HUES48 (cell line): ENCODE results near the gene CABCOCO1.

Experiments used
- H3K27ac ChIP-seq: one replicate; pipeline ENCODE4 v1.7.0; 2013; ENCODE audit warnings: low read depth, low read length, inconsistent platforms
- H3K27me3 ChIP-seq: 2 replicates; pipeline ENCODE4 v1.6.1; 2013; ENCODE audit warnings: mild to moderate bottlenecking, low read length; ENCODE audit not compliant: control insufficient read depth, insufficient read depth
- H3K36me3 ChIP-seq: 2 replicates; pipeline ENCODE4 v1.6.1; 2013; ENCODE audit warnings: low read length; ENCODE audit not compliant: control insufficient read depth, insufficient read depth
- H3K4me1 ChIP-seq: 2 replicates; pipeline ENCODE4 v1.6.1; 2013; ENCODE audit warnings: mild to moderate bottlenecking, low read length; ENCODE audit not compliant: control insufficient read depth, insufficient read depth
- H3K4me3 ChIP-seq: 2 replicates; pipeline ENCODE4 v1.5.1; 2013; ENCODE audit warnings: mild to moderate bottlenecking, low read depth, low read length
- H3K9ac ChIP-seq: 2 replicates; pipeline ENCODE4 v1.6.1; 2013; ENCODE audit warnings: mild to moderate bottlenecking, low read depth, low read length, moderate library complexity
- H3K9me3 ChIP-seq: 2 replicates; pipeline ENCODE4 v1.6.1; 2013; ENCODE audit warnings: low read length; ENCODE audit not compliant: control insufficient read depth, insufficient read depth

CABCOCO1 gene

DNA sequence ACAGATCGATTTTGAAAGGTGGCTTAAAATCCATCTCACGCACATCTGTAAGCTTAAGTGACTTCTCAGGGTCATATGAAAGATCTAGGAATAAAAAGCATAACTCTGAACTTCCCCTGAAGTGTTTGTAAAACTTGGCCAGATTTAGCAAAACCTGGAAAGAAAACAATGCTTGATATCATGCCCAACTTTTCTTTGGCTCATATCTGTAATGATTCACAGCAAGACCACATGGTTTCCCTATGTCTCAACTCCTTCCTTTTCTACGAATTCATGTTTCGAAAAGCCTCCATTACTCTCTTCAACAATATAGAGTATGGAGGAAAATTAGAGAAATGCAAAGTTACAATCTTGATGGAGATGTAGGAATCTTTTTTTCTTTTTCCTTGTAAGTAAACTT lies 20.1 kb upstream of the CABCOCO1 start:
- H3K9ac ChIP-seq, result no peak overlapping the region
- peaks cover 54% of the 10 kb centered on the region for H3K4me1 ChIP-seq
- no peaks in the 10 kb centered on the region for H3K36me3 ChIP-seq
- H3K27me3 ChIP-seq, result no peaks in the 10 kb centered on the region
- H3K27ac ChIP-seq, result no peak overlapping the region
- H3K9me3 ChIP-seq, result no peaks in the 10 kb centered on the region
- H3K4me3 ChIP-seq, result no peak overlapping the region

DNA sequence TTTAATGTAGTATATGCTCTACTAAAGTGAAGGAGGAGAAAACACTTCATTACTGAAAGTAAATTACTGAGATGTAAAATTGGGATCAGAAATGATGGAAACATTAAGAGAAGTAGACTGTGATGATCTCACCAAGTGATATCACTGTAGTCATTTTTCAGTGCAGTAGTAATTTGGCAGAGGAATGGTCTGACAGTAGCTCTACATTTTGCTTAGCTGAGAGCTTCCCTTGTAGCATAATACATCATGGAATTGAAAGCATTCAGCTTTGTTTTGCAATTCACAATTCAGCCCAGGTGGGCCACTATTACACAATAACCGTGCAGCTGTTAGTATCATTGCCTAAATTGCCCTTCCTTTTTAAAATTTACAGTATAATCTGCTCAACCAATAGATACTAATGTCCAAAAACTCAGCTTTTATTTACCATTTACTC lies 19.4 kb upstream of the CABCOCO1 start:
- Histone ChIP-seq H3K36me3 (no peaks in the 10 kb centered on the region), H3K4me3 (no peak overlapping the region), H3K27me3 (no peaks in the 10 kb centered on the region), H3K9ac (no peak overlapping the region), H3K9me3 (no peaks in the 10 kb centered on the region), H3K27ac (peak overlapping the region; percentile 11), H3K4me1 (peaks cover 54% of the 10 kb centered on the region)

DNA sequence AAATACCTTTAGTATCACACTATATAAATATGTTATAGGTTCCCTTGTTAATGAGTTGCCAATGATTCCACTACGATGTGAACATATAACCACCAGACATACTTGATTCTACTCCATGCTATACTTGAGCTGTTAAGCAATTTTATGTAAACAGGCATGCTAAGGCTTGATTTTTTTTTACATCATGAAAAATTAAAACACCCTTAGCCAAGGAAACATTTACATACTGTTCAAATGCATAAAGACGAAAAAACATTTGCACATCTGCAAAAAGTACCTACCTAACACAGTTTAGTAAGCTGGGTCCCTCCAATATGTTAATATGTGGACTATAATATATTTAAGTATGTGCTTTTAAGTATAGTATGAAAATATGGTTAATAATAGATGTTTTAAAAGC lies 9.0 kb upstream of the CABCOCO1 start:
- Histone ChIP-seq H3K27me3 (no peaks in the 10 kb centered on the region), H3K9me3 (no peaks in the 10 kb centered on the region), H3K27ac (no peak overlapping the region), H3K4me3 (no peak overlapping the region), H3K9ac (no peak overlapping the region), H3K36me3 (no peaks in the 10 kb centered on the region), H3K4me1 (no peaks in the 10 kb centered on the region)

DNA sequence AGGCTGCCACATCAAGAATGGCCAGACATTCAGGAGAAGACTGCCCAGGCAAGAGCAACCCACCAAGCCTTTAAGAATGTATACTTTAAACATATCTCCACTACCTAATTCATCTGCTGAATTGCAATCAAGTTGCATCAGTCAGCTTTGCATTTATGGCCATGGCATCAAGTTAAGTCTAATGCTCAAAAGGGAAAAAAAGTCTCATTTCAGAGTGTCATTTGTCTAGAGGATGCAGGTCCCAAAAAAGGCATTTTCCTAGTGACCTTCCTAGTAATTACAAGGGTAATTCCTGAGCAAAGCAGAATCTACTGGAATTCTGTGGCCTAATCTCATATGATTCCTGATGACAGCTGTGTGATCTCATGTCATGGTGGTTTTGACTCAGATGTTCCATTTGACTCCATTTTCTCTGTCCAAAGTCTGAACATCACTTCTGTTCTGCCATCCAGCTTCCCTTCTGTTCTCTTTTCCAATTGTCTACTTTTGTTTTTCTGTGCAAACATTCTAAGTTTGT lies 7.3 kb upstream of the CABCOCO1 start:
- Histone ChIP-seq H3K4me3 (no peak overlapping the region), H3K36me3 (no peaks in the 10 kb centered on the region), H3K27ac (no peak overlapping the region), H3K9me3 (no peaks in the 10 kb centered on the region), H3K27me3 (no peaks in the 10 kb centered on the region), H3K9ac (no peak overlapping the region), H3K4me1 (no peaks in the 10 kb centered on the region)

DNA sequence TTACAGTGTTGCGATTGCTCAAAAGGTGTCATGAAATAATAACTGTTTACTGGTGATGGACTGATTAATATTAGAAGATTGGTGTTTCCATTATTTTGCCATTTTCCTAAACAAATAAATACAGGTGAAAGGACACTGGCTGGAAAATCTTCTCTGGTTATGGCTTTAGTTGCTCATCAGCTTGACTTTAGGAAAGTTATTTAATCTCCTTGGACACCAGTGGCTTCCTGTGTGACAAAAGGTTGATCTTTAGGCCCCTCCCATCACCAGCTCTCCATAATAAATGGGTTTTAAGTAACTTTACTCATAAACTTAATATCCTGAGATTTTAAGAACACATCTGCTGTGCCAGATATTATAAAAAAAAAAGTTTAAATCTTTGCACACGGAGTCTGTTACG lies 737 bp downstream of the CABCOCO1 start:
- H3K36me3 ChIP-seq, result no peaks in the 10 kb centered on the region
- H3K9me3 ChIP-seq, result no peaks in the 10 kb centered on the region
- H3K4me1 ChIP-seq, result no peaks in the 10 kb centered on the region
- H3K4me3 ChIP-seq, result peak overlapping the region; percentile 80; the same call in 1 of the 2 replicates
- no peak overlapping the region for H3K9ac ChIP-seq
- no peak overlapping the region for H3K27ac ChIP-seq
- peaks cover 11% of the 10 kb centered on the region for H3K27me3 ChIP-seq

DNA sequence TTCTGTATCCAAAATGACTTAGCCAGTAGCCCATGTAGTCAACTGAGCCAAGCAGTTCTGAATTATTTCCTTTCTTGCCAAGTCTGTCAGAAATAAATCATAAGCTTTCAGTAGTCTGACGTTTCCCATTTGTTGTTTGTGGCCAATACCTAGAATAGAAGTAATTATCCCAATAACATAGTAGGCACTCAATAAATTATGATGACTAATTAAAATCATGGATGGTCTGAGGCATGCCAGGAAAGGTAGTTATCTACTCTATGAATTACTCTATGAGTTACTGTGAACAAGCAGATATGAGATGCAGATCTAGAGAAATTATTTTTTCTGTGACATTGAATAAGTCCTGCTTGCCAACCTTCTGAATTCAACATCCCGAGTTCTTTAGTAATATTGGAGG lies 2.3 kb downstream of the CABCOCO1 start:
- Histone ChIP-seq H3K9me3 (no peaks in the 10 kb centered on the region), H3K27me3 (peaks cover 11% of the 10 kb centered on the region), H3K27ac (no peak overlapping the region), H3K4me1 (no peaks in the 10 kb centered on the region), H3K4me3 (no peak overlapping the region), H3K9ac (no peak overlapping the region), H3K36me3 (no peaks in the 10 kb centered on the region)

DNA sequence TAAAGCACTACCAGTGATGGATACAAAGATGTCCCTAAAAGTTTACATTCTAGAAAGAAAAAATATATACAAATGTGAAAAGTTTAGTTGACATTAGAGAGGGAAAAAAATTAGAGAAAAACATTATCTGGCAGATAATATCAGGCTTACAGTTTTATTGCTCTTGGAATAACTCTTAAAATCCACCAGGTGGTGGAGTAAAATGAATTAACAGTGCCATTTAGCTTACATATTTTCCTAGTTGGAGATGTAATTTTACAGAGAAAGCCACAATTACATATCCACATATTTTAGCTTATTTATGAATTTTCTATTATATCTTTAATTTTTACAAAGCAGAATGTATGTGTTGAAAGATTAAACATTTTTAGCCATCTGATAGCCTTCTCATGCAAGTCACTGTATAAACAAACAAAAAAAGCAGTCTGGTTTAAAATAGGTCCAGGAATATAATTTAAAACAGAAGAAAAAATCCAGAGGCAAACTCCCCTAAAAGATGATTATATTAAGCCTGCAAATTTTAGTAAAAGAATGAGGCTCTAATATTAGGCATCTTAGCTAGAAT lies 6.5 kb downstream of the CABCOCO1 start:
- Histone ChIP-seq H3K9me3 (no peaks in the 10 kb centered on the region), H3K4me1 (no peaks in the 10 kb centered on the region), H3K27me3 (no peaks in the 10 kb centered on the region), H3K27ac (no peak overlapping the region), H3K9ac (no peak overlapping the region), H3K36me3 (no peaks in the 10 kb centered on the region), H3K4me3 (no peak overlapping the region)

DNA sequence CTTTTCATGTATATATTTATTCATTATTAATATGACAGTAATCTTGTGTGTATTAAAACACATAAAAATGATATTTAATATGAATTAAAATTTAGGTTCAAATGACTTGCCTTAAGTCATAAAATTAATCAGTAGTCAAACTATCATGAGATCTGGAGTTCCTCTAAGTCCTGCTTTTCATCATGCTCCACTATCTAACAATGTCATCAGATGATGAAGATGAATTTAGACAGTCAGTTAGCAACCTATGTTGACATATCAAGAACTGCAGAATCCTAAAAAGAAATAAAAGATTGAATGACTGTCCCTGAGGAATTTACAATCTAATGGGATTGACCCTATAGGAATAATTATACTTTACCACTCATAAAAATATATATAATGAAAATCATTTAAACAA lies 7.1 kb downstream of the CABCOCO1 start:
- no peak overlapping the region for H3K4me3 ChIP-seq
- H3K9me3 ChIP-seq, result no peaks in the 10 kb centered on the region
- H3K27ac ChIP-seq, result no peak overlapping the region
- no peaks in the 10 kb centered on the region for H3K4me1 ChIP-seq
- H3K9ac ChIP-seq, result no peak overlapping the region
- H3K27me3 ChIP-seq, result no peaks in the 10 kb centered on the region
- H3K36me3 ChIP-seq, result no peaks in the 10 kb centered on the region

DNA sequence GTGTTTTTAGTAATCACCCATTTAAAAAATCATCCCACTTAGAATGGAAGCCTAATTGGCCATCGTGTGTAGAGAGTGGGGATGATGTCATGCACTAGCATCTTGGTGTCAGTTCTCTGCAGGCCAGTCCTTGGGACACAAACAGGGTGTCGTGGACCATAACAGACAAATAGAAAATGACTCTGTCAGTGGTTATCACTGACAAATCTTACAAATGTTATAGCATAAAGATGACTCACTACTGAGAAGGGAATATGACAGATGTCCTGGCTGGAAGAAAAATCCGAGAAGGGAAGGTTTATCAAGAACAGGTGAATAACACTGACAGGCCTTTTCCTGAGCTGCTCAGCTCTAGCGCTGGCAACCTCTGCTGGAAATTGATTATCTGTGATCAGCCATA lies 10.6 kb downstream of the CABCOCO1 start:
- Histone ChIP-seq H3K4me3 (no peak overlapping the region), H3K9ac (no peak overlapping the region), H3K27me3 (no peaks in the 10 kb centered on the region), H3K9me3 (no peaks in the 10 kb centered on the region), H3K27ac (no peak overlapping the region), H3K36me3 (no peaks in the 10 kb centered on the region), H3K4me1 (no peaks in the 10 kb centered on the region)

DNA sequence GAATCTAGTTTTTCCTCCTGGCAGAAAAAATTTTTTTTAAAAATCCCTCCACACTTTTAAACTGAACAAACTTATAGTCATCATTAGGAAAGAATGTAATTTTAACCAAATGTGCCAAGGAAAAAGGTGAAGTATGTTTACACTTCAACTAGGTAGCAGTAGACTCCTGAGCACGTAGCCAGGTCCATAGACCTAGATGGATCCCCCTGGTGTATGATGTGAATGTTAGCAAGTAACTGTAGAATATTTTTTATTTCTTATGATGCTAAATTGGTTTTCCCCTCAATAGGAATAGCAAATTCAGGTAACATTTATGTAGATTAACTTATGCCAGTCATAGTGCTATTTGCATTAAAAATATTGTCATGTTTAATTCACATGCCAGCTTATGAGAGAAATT lies 19.6 kb downstream of the CABCOCO1 start:
- H3K9me3 ChIP-seq, result no peaks in the 10 kb centered on the region
- no peaks in the 10 kb centered on the region for H3K4me1 ChIP-seq
- no peak overlapping the region for H3K4me3 ChIP-seq
- H3K27ac ChIP-seq, result no peak overlapping the region
- no peaks in the 10 kb centered on the region for H3K36me3 ChIP-seq
- no peaks in the 10 kb centered on the region for H3K27me3 ChIP-seq
- H3K9ac ChIP-seq, result no peak overlapping the region

DNA sequence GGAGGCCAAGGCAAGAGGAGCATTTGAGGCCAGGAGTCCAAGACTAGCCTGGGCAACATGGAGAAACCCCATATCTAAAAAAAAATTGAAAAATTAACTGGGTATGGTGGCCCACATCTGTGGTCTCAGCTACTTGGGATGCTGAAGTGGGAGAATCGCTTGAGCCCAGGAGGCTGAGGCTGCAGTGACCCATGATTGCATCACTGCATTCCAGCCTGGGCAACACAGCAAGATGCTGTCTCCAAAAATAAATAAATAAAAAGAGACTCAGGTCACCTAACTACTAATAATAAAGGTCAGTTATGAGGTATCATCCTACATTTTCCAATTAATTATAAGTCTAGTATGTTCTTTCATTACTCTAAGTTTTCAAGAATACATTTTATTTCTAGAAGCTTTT lies 20.6 kb downstream of the CABCOCO1 start:
- Histone ChIP-seq H3K27me3 (no peaks in the 10 kb centered on the region), H3K4me3 (no peak overlapping the region), H3K9ac (no peak overlapping the region), H3K36me3 (no peaks in the 10 kb centered on the region), H3K9me3 (no peaks in the 10 kb centered on the region), H3K4me1 (no peaks in the 10 kb centered on the region), H3K27ac (no peak overlapping the region)
